Osteoblast (primary cell): ENCODE measurements around the gene OR10A7. TPM values are rescaled to one million over a fixed set of nuclear protein-coding genes. Genes with fewer than 3 reads are reported as not detected.

Source experiments
- DNase-seq: peaks from one replicate; pipeline ENCODE4 v3.0.0; 2011; ENCODE audit warnings: low spot score, mixed read lengths; ENCODE audit not compliant: insufficient read length; ENCODE audit errors: missing footprints
- H2AFZ ChIP-seq: 2 replicates; pipeline ENCODE4 v1.6.0; 2011; ENCODE audit warnings: mild to moderate bottlenecking, low read length
- H3K27ac ChIP-seq: 2 replicates; pipeline ENCODE4 v1.5.1; 2011; ENCODE audit warnings: mild to moderate bottlenecking, low read depth, low read length, moderate library complexity
- H3K27me3 ChIP-seq: 2 replicates; pipeline ENCODE4 v1.6.0; 2012; ENCODE audit warnings: mild to moderate bottlenecking, control low read depth, inconsistent platforms, low read length, moderate library complexity; ENCODE audit not compliant: insufficient read depth
- H3K36me3 ChIP-seq: 2 replicates; pipeline ENCODE4 v1.5.1; 2011; ENCODE audit warnings: mild to moderate bottlenecking, low read length, control low read depth, moderate library complexity; ENCODE audit not compliant: insufficient read depth
- H3K4me1 ChIP-seq: 2 replicates; pipeline ENCODE4 v1.5.1; 2011; ENCODE audit warnings: mild to moderate bottlenecking, low read length, control low read depth, moderate library complexity; ENCODE audit not compliant: insufficient read depth
- H3K4me2 ChIP-seq: 2 replicates; pipeline ENCODE4 v1.6.0; 2011; ENCODE audit warnings: mild to moderate bottlenecking, low read length; ENCODE audit not compliant: insufficient read depth
- H3K4me3 ChIP-seq: fragments of 200-600 bp; sonication (generic); 3 replicates; pipeline ENCODE4 v1.5.1; 2012; ENCODE audit warnings: mild to moderate bottlenecking, low read length, inconsistent platforms; ENCODE audit not compliant: insufficient read depth
- H3K79me2 ChIP-seq: 2 replicates; pipeline ENCODE4 v1.6.0; 2012; ENCODE audit warnings: mild to moderate bottlenecking, low read length, control low read depth, inconsistent platforms; ENCODE audit not compliant: insufficient read depth
- H3K9me3 ChIP-seq: 2 replicates; pipeline ENCODE4 v1.5.1; 2011; ENCODE audit warnings: low read depth, low read length, control low read depth
- H4K20me1 ChIP-seq: 2 replicates; pipeline ENCODE4 v1.6.0; 2012; ENCODE audit warnings: mild to moderate bottlenecking, low read length, control low read depth; ENCODE audit not compliant: insufficient read depth
- total RNA-seq: library from RNA; depleted of rRNA; stranded (reverse); fragments of >200 nt; gene quantifications from 2 replicates; pipeline ENCODE4 v1.2.3, GENCODE V29; 2012
- TF ChIP-seq, protein P1 (sequence below): IDR thresholded peaks from 2 replicates; pipeline ENCODE4 v1.5.1; 2011; ENCODE audit warnings: mild to moderate bottlenecking, low read depth, low read length, moderate library complexity; ENCODE audit errors: extremely low read depth

Gene OR10A7
- total RNA-seq, 1 donor = not detected

DNA sequence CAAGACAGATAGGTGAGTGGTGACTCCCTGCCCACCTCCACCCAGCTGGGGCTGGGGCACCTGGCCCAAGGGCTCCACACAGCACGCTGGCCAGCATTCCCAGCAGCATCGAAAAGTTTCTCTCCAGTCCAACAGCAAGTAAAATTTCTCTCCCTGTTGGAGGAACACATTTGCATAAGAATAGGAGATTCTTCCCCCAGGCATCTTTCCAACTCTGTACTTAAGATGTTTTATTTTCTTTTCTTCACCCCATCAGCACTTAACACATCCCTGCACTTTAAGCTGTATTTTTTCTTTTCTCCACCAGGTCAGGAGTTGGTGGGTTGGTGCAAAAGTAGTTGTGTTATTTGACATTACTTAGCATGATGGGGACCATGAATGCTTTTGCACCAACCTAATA is 47.4 kb upstream of the OR10A7 start:
- Histone ChIP-seq H3K4me1 (no peaks in the 10 kb centered on the region), H2AFZ (no peak overlapping the region), H3K27ac (no peak overlapping the region), H3K9me3 (no peaks in the 10 kb centered on the region), H3K79me2 (no peaks in the 10 kb centered on the region), H3K27me3 (no peaks in the 10 kb centered on the region), H3K4me2 (no peak overlapping the region), H3K4me3 (no peak overlapping the region), H4K20me1 (no peaks in the 10 kb centered on the region), H3K36me3 (no peaks in the 10 kb centered on the region)
- no peak for DNase-seq
- TF ChIP-seq, protein P1, sequence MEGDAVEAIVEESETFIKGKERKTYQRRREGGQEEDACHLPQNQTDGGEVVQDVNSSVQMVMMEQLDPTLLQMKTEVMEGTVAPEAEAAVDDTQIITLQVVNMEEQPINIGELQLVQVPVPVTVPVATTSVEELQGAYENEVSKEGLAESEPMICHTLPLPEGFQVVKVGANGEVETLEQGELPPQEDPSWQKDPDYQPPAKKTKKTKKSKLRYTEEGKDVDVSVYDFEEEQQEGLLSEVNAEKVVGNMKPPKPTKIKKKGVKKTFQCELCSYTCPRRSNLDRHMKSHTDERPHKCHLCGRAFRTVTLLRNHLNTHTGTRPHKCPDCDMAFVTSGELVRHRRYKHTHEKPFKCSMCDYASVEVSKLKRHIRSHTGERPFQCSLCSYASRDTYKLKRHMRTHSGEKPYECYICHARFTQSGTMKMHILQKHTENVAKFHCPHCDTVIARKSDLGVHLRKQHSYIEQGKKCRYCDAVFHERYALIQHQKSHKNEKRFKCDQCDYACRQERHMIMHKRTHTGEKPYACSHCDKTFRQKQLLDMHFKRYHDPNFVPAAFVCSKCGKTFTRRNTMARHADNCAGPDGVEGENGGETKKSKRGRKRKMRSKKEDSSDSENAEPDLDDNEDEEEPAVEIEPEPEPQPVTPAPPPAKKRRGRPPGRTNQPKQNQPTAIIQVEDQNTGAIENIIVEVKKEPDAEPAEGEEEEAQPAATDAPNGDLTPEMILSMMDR = no peak

DNA sequence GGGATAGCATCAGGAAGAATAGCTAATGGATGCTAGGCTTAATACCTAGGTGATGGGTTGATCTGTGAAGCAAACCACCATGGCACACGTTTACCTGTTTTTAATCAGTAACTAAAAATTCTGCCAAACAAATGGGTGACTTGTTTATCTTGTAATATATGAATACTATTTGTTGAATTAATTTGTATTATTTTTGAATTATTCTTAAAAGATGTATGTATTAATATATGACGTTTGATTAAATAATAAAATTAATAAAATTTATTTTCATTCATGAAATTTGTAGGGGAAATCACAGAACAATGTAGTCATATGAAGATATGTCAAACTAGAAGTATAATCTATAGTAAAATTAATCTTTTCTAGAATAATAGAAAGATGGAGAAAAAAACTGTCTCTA is 32.3 kb upstream of the OR10A7 start:
- TF ChIP-seq, protein P1 = no peak
- no peak overlapping the region for H3K27ac ChIP-seq
- no peak overlapping the region for H3K4me2 ChIP-seq
- H4K20me1 ChIP-seq = no peaks in the 10 kb centered on the region
- H2AFZ ChIP-seq = no peak overlapping the region
- H3K4me1 ChIP-seq = no peaks in the 10 kb centered on the region
- no peak for DNase-seq
- no peaks in the 10 kb centered on the region for H3K9me3 ChIP-seq
- no peaks in the 10 kb centered on the region for H3K36me3 ChIP-seq
- H3K4me3 ChIP-seq = no peak overlapping the region
- H3K27me3 ChIP-seq = peaks cover 3% of the 10 kb centered on the region
- H3K79me2 ChIP-seq = no peaks in the 10 kb centered on the region

DNA sequence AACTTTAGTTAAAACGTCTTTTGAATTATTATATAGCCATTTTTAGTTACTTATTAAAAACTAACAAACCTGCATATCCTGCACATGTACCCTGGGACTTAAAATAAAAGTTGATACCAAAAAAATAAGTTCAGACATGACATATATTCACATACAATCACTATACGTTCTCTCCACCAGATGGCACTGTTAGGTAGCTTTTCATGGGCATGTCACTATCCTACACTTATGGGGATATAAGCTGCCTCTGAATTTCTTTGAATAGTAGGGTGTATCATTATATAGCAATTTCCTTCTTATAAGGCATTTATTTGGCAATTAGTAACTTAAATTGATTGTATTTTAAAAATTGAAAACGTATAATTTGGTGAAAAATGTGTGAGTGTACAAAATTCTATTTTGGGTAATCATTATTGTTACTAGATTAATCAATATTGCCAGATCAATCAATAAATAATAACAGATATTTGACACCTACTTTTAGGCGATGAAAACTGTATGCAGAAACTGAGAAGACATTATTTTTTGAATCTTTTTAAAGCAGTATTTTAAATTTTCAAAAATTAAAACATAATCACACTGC is 31.8 kb upstream of the OR10A7 start:
- TF ChIP-seq, protein P1 = peak; percentile 64
- Histone ChIP-seq H3K27me3 (peaks cover 3% of the 10 kb centered on the region), H3K4me2 (no peak overlapping the region), H3K27ac (no peak overlapping the region), H3K9me3 (no peaks in the 10 kb centered on the region), H3K4me1 (no peaks in the 10 kb centered on the region), H2AFZ (no peak overlapping the region), H3K4me3 (no peak overlapping the region), H4K20me1 (no peaks in the 10 kb centered on the region), H3K79me2 (no peaks in the 10 kb centered on the region), H3K36me3 (no peaks in the 10 kb centered on the region)
- DNase-seq = peak; percentile 50

DNA sequence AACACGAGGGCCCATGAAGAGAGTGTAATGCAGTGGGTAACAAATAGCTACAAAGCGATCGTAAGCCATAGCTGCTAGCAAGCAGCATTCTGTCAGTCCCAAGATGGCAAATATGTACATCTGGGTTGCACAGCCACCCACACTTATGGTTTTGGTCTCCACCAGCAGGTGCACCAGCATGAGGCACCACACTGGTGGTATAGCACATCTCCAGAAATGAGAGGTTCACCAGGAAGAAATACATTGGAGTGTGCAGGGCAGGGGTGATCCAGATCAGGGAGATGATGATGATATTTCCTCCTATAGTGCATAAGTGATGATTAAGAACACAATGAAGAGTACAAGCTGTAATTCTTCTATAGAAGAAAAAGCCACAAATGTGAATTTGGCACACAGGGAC is 26.4 kb upstream of the OR10A7 start:
- no peaks in the 10 kb centered on the region for H3K79me2 ChIP-seq

More for the DNA sequence above, 26.4 kb upstream of the OR10A7 start:
- Histone ChIP-seq H3K4me3 (no peak overlapping the region), H3K27ac (no peak overlapping the region), H3K36me3 (no peaks in the 10 kb centered on the region), H3K27me3 (no peaks in the 10 kb centered on the region), H3K4me1 (no peaks in the 10 kb centered on the region), H3K4me2 (no peak overlapping the region), H2AFZ (no peak overlapping the region), H3K9me3 (no peaks in the 10 kb centered on the region), H4K20me1 (no peaks in the 10 kb centered on the region)
- TF ChIP-seq, protein P1 = no peak
- DNase-seq = no peak
